Neural cell (in vitro differentiated cells): ENCODE data around the gene CERS5. TPM values are rescaled to one million over a fixed set of nuclear protein-coding genes. Genes with fewer than 3 reads are reported as not detected.

Experiments used
- H2AFZ ChIP-seq: fragments of 200-600, 300-800 bp; sonication (generic), shearing (Covaris generic); 2 replicates; pipeline ENCODE4 v1.6.0; 2014; ENCODE audit warnings: low read depth, mild to moderate bottlenecking, antibody characterized with exemption, low read length, moderate library complexity
- H3F3A ChIP-seq: fragments of 200-600 bp; shearing (Covaris generic); 2 replicates; pipeline ENCODE4 v1.6.1; 2016; ENCODE audit warnings: mild to moderate bottlenecking, moderate library complexity, mixed read lengths, antibody characterized with exemption, low read length; ENCODE audit not compliant: insufficient read depth, poor library complexity, severe bottlenecking
- H3K27ac ChIP-seq: fragments of 200-600, 300-800 bp; sonication (generic), shearing (Covaris generic); 2 replicates; pipeline ENCODE4 v1.5.1; 2014; ENCODE audit warnings: mild to moderate bottlenecking, low read length, moderate library complexity
- H3K27me3 ChIP-seq: fragments of 300-800, 200-600 bp; sonication (generic), shearing (Covaris generic); 2 replicates; pipeline ENCODE4 v1.6.0; 2014; ENCODE audit warnings: mild to moderate bottlenecking, low read depth, low read length, moderate library complexity; ENCODE audit not compliant: insufficient read depth
- H3K36me3 ChIP-seq: fragments of 300-800, 200-600 bp; sonication (generic), shearing (Covaris generic); 2 replicates; pipeline ENCODE4 v1.5.1; 2014; ENCODE audit warnings: mild to moderate bottlenecking, antibody characterized with exemption, low read length, moderate library complexity; ENCODE audit not compliant: insufficient read depth
- H3K4me2 ChIP-seq: fragments of 300-800, 200-600 bp; sonication (generic), shearing (Covaris generic); 2 replicates; pipeline ENCODE4 v1.6.0; 2014; ENCODE audit warnings: mild to moderate bottlenecking, low read length
- H3K4me3 ChIP-seq: fragments of 300-800, 200-600 bp; sonication (generic), shearing (Covaris generic); 2 replicates; pipeline ENCODE4 v1.5.1; 2014; ENCODE audit warnings: mild to moderate bottlenecking, low read length, moderate library complexity
- H3K79me2 ChIP-seq: fragments of 200-600 bp; shearing (Covaris generic); replicated peaks from 2 replicates; pipeline ENCODE4 v1.6.0; 2014; ENCODE audit warnings: mild to moderate bottlenecking, low read length, moderate library complexity; ENCODE audit not compliant: insufficient read depth
- H3K9ac ChIP-seq: fragments of 300-800, 200-600 bp; sonication (generic), shearing (Covaris generic); 2 replicates; pipeline ENCODE4 v1.6.1; 2016; ENCODE audit warnings: mild to moderate bottlenecking, low read length, mixed read lengths
- H3K9me2 ChIP-seq: fragments of 200-600 bp; shearing (Covaris generic); 2 replicates; pipeline ENCODE4 v1.6.1; 2016; ENCODE audit warnings: mild to moderate bottlenecking, low read length, mixed read lengths; ENCODE audit not compliant: insufficient read depth
- H3K9me3 ChIP-seq: fragments of 200-600, 300-800 bp; sonication (generic), shearing (Covaris generic); 2 replicates; pipeline ENCODE4 v1.6.1; 2016; ENCODE audit warnings: mild to moderate bottlenecking, mixed run types, low read length, moderate library complexity, mixed read lengths
- H4K20me1 ChIP-seq: fragments of 200-600 bp; shearing (Covaris generic); 2 replicates; pipeline ENCODE4 v1.6.1; 2016; ENCODE audit warnings: mild to moderate bottlenecking, mixed run types; ENCODE audit not compliant: insufficient read depth
- CTCF ChIP-seq: fragments of 450-650 bp; IDR thresholded peaks from 2 replicates; pipeline ENCODE4 v1.5.1; 2014; ENCODE audit warnings: antibody characterized with exemption, mild to moderate bottlenecking, moderate library complexity; ENCODE audit not compliant: poor library complexity, severe bottlenecking
- EP300 ChIP-seq: fragments of 450-650 bp; conservative IDR thresholded peaks from 2 replicates; pipeline ENCODE4 v1.6.1; 2014; ENCODE audit warnings: antibody characterized with exemption, mild to moderate bottlenecking, moderate library complexity; ENCODE audit not compliant: poor library complexity, severe bottlenecking
- EZH2 ChIP-seq: fragments of 200-600, 300-800 bp; shearing (Covaris generic), sonication (generic); IDR thresholded peaks from 2 replicates; pipeline ENCODE4 v1.6.1; 2014; ENCODE audit warnings: antibody characterized with exemption, low read length, borderline replicate concordance, mild to moderate bottlenecking; ENCODE audit not compliant: insufficient read depth, poor library complexity, severe bottlenecking
- MXI1 ChIP-seq: fragments of 450-650 bp; conservative IDR thresholded peaks from 2 replicates; pipeline ENCODE4 v1.6.1; 2014; ENCODE audit warnings: antibody characterized with exemption, mild to moderate bottlenecking; ENCODE audit not compliant: poor library complexity, severe bottlenecking
- POLR2AphosphoS5 ChIP-seq: IDR thresholded peaks from 2 replicates; pipeline ENCODE4 v1.6.1; 2012
- RAD21 ChIP-seq: fragments of 450-650 bp; conservative IDR thresholded peaks from 2 replicates; pipeline ENCODE4 v1.6.1; 2014; ENCODE audit warnings: antibody characterized with exemption, mild to moderate bottlenecking, moderate library complexity
- REST ChIP-seq: IDR thresholded peaks from 2 replicates; pipeline ENCODE4 v1.6.1; 2012; ENCODE audit warnings: borderline replicate concordance
- SMC3 ChIP-seq: fragments of 450-650 bp; conservative IDR thresholded peaks from 2 replicates; pipeline ENCODE4 v1.6.1; 2014; ENCODE audit warnings: antibody characterized with exemption, mild to moderate bottlenecking, moderate library complexity; ENCODE audit not compliant: poor library complexity
- TAF1 ChIP-seq: IDR thresholded peaks from 2 replicates; pipeline ENCODE4 v1.6.1; 2012; ENCODE audit warnings: low read depth
- polyA plus RNA-seq: library from polyadenylated mRNA; depleted of rRNA; stranded (reverse); fragments of >200 nt; gene quantifications from 2 replicates; pipeline ENCODE4 v1.2.3, GENCODE V29; 2014

CERS5 gene
- polyA plus RNA-seq, 1 donor from 2014 or later: 470 TPM

- H4K20me1 ChIP-seq: no peaks in the 10 kb centered on the region
- no peaks in the 10 kb centered on the region for H3K36me3 ChIP-seq
- no peak overlapping the region for H3K9ac ChIP-seq
- H3K9me3 ChIP-seq: no peaks in the 10 kb centered on the region
- no peak overlapping the region for H3K4me2 ChIP-seq
- H3K27me3 ChIP-seq: no peaks in the 10 kb centered on the region
- H3K4me3 ChIP-seq: no peak overlapping the region
- H3K9me2 ChIP-seq: no peaks in the 10 kb centered on the region
- H3F3A ChIP-seq: no peaks in the 10 kb centered on the region
- TF ChIP-seq EP300 (no peak), POLR2AphosphoS5 (no peak), REST (no peak), CTCF (no peak), TAF1 (no peak), EZH2 (no peak), SMC3 (no peak), RAD21 (no peak), MXI1 (no peak)
- no peak overlapping the region for H2AFZ ChIP-seq
- H3K27ac ChIP-seq: no peak overlapping the region
- no peaks in the 10 kb centered on the region for H3K79me2 ChIP-seq
These were observed 46.2 kb downstream of the CERS5 start for GRCh38 chr12:50120953-50121352.

- Histone ChIP-seq H3K79me2 (no peaks in the 10 kb centered on the region), H3F3A (no peaks in the 10 kb centered on the region), H3K9ac (no peak overlapping the region), H4K20me1 (no peaks in the 10 kb centered on the region), H3K27me3 (no peaks in the 10 kb centered on the region), H2AFZ (no peak overlapping the region), H3K9me2 (no peaks in the 10 kb centered on the region), H3K9me3 (no peaks in the 10 kb centered on the region), H3K27ac (no peak overlapping the region), H3K36me3 (no peaks in the 10 kb centered on the region), H3K4me3 (no peak overlapping the region), H3K4me2 (no peak overlapping the region)
- TF ChIP-seq EP300 (no peak), CTCF (no peak), SMC3 (no peak), MXI1 (no peak), EZH2 (no peak), REST (no peak)
These were observed 46.6 kb downstream of the CERS5 start for GRCh38 chr12:50120521-50120920.
